Non-pigmented ciliary epithelial cell (primary cell): Measurements from ENCODE around the gene RBP4.

Experiments used
- DNase-seq: peaks from one replicate; pipeline ENCODE4 v3.0.0-alpha.2; 2010; ENCODE audit warnings: low read depth

Gene RBP4

DNA sequence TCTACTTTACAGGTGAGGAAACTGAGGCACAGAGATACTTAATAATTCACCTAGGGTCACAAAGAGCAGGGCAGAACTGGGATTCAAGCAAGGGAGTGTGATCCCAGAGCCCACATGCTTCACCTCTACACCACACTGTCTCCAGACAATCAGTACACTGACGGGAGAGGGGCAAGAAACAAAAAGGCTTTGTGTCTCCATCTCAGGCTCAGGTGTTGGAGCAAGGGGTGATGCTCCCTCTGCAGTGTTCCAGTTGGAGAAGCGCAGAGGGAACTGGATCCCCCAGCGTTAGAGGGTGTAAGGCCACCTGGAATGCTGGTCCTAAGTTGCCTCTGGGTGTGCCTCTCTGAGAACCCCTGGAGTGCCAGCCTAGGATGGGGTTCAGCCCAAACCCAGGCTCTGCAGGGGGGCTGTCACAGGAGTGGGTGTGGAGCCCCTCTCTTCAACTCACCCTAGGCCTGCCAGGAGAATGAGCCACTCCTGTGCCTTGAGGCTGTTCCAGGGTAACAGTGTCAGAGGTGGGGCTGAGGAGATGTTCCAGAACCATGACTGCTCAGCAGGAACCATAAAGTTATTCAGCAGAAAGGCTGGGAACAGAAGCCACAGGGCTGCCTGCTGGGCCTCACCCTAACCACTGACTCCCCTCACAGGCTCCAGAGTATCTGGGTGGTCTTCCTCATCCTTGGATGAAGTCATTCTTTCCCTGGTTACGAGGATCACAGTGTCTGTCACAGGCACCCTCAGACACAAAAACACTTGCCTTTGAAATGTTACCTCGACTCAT is 5.5 kb downstream of the RBP4 start:
- DNase-seq = no peak

DNA sequence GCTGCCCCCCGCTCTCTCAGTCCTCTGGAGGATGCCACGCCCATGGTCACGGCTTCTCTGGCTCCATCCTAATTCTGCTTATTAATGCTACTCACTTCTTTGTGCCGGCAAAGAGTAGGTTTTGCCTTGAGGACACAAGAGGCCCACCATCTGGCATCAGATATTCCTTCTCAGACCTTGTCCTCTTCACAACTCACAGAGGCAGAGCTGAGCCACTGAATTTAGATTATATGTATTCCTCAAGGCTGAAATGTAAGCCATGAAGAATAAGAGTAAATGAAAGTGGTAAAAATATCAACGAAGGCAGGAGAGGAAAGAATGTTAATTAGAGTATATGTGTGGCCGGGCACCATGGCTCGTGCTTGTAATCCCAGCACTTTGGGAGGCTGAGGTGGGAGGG is 6.5 kb downstream of the RBP4 start:
- DNase-seq = no peak

DNA sequence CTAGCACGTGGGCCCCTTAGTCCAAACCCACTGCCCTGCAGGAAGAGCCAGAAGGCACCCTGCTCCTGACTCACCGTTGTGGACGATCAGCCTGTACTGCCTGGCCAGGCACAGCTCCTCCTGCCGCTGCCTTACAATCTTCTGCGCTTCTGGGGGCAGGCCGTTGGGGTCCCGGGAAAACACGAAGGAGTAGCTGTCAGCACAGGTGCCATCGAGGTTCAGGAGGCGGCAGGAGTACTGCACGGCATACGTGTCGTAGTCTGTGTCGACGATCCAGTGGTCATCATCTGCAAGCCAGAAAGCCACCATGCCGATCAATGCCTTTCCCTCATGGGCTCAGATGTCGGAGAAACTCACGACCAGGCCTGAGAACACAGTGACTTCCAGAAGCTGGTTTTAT is 7.3 kb downstream of the RBP4 start:
- DNase-seq = no peak

DNA sequence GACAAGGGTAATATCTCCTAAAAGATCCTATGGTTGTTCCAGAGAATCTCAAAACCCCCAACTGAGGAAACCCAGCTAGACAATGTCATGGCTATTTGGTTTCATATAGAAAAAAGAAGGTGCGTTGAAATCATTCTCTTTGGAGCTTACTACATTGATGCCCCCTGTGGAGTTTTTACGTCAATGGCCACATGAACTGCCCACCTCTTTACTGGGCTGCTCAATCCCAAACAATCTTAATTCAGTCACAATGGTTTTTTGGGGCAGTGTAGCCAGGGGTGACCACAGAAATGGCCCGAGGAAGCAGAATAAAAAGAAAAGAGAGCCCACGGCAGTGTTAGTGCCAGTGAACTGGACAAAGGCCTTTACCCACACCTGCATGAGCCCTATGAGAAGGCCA is 7.8 kb downstream of the RBP4 start:
- DNase-seq = no peak

GRCh38 chr10:93591065-93591808 is 9.8 kb downstream of the RBP4 start:
- no peak for DNase-seq

GRCh38 chr10:93590638-93591037 is 10.4 kb downstream of the RBP4 start:
- DNase-seq = no peak

DNA sequence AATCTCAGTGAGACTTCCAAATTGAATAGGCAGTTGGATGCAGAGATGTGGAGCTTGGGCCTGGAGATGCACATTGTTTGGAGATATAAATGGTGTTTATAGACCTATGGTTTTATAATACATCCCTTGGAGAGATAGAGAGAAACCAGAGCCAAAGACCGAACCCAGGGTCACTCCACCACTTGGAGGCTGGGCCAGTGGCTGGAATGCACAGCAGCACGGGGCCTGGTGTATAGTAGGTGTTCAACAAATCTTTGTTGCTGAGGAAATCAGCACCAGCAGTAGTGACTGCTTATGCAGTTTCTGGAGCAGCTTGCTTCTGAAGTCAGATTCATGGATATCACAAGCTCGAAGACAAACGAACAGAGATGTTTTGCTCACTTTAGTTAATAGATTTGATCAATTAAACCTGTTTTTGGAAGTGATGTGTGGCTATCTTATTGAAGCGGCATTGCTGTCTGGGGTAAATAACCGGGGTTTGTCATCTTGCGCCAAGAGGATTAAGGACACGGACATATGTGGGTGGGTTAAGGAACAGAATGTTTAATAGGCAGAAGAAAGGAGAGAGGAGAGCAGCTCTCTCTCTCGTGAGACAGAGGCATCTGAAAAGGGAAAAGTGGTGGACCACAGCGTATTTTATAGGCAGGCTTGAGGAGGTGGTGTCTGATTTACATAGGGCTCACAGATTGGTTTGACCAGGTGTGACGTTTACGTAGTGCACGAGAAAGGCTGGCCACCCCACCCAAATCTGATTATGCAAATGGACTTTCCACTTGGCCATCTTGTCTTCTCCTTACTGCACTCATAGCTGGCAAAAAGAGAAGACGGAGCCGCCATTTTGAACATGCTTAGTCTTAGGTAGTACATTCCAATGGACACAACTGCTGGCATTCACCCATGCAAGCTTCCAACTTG is 11.1 kb downstream of the RBP4 start:
- DNase-seq = no peak

GRCh38 chr10:93584445-93584844 is 16.6 kb downstream of the RBP4 start:
- DNase-seq = no peak

- DNase-seq = no peak
These were observed 20.2 kb downstream of the RBP4 start for GRCh38 chr10:93580828-93581227.

- DNase-seq = no peak
These were observed 20.9 kb downstream of the RBP4 start for GRCh38 chr10:93579985-93580711.

- DNase-seq = no peak
These were observed 21.9 kb downstream of the RBP4 start for GRCh38 chr10:93579089-93579488.

DNA sequence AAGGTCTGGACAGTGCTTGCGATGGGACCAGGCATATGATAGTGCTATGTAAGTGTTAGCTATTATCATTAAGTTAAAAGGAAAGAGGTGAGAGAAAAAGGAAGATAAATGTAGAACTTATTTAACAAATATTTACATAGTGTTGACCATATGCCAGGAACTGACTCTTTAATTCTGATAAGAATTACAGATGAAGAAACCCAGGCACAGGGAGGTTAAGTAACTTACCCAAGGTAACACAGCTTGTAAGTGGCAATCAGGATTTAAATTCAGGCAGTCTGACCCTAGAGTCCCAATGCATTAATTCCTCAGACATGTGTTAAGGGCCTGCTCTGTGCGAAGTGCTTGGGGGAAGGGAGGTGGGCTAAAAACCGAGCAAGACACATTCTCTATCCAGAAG is 23.5 kb downstream of the RBP4 start:
- no peak for DNase-seq

DNA sequence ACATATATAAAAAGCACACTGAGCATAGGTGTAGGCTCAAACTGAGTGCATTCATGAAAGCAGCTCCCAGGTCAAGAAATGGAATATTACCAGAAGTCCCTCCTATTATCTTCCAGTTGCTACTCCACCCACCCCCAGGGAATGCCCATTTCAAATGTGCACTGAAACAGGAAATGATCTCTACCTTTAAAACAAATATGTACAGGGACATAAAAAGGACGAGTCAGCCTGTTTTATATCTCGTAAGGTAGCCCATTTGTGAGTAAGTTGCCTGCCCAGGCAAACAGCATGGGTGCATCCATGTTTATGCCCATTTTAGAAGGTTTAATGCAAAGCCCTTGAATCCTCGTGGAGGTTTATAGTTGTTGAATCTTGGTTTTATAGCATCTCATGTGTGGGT is 24.1 kb downstream of the RBP4 start:
- no peak for DNase-seq

DNA sequence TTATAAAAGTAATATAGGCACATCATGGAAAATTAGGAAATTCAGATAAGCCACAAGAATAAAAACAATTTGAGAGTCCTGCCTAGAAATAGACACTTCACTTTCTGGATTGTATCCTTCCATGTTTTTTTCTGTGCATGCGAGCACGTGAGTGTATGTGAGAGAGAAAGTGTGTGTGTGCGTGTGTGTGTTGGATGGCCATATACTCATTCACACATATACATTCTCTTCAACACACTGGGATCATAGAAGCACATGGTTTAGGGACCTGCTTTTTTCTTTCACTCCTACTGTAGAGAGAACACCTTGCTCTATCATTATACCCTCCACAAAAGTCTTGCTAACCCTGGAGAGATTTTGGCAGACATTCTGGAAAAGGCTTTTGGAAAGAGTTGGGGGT is 27.1 kb downstream of the RBP4 start:
- no peak for DNase-seq

GRCh38 chr10:93573051-93573909 is 27.8 kb downstream of the RBP4 start:
- no peak for DNase-seq

DNA sequence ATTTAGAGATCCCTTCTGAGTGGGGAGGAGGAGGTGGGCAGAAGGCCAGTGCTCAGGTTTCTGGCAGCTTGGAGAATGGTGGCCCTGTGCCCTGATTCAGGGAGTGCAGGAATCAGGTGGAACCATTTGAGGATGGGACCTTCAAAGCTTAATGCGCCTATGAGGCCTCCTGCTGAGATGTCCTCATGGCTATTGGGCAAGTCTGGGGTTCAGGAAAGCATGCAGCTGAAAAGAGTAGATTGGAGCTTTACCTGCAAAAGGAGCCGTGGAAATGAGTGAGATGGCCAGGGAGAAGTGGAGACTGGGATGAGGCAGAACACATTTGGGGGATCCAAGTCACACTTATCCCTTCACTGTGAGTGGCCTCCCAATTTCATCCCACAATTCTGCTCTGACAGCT is 28.4 kb downstream of the RBP4 start:
- DNase-seq = no peak

- DNase-seq = no peak
These were observed 30.7 kb downstream of the RBP4 start for GRCh38 chr10:93570383-93570782.

DNA sequence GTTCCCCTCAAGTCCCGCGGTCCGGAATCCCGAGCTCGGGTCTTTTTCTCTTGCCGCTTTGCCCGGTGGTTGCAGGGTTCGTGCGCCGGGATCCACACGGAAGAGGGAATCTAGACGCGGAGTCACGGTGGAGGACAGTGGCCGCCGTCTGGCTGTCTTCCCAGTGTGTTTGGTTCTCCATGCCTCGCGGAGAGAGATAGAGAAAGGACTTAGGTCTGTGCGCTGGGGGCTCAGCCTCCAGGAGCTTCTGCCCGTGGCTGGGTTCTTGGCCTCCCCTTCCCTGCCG is 33.0 kb downstream of the RBP4 start:
- no peak for DNase-seq

DNA sequence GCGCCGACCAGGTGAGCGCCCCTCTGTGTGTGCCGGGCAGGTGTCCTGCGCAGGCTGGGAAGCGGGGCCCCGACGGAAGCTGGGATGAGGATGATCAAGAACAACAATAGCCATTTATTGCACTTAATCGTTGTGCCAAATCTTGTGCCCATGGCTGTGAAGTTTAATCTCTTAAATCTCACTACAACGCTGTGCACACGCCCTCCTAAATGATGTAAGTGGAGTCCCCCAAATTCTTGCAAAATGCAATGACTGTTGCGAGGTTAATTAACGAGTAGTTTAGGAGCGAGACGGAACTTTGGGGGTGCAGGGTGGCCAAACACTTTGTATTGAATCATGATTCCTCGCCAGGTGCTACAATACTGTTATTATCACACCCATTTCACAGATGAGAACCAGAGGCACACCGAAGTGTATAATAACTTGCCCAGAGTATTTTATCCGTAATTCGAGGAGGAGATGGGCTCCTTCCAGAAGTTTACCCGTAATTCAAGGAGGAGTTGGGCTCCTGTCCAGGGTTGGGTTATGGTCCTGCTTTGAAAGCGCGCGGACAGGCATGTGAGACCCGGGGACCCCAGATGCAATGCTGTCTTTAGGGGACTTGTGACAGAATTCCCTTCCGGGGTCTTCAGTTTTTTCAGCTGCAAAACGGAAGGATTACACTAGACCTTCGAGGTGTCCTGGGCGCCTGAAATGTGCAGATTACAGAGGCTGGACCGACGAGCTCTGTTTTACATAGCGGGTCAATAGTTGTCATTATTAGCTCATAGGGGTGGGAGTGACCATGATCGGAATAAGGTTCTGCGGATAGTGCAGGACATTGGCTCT is 33.5 kb downstream of the RBP4 start:
- no peak for DNase-seq
